SK-N-SH treated with all-trans-retinoic acid at 6 μM for 48 hours (cell line): ENCODE results near the gene MAST4.

Source experiments
- ATAC-seq: fragments of 200-7000 bp; cut with Tn5 transposase; 3 replicates; pipeline ENCODE4 v1.9.1; 2020; ENCODE audit warnings: mild to moderate bottlenecking, moderate library complexity
- CSDC2 ChIP-seq: fragments of 250-450 bp; sonication (Bioruptor Pico); IDR thresholded peaks from 2 replicates; pipeline ENCODE4 v1.5.0; 2020; ENCODE audit warnings: mild to moderate bottlenecking, moderate library complexity
- ISL1 ChIP-seq: fragments of 250-450 bp; sonication (Bioruptor Pico); IDR thresholded peaks from 2 replicates; pipeline ENCODE4 v2.1.2; 2022; ENCODE audit warnings: mild to moderate bottlenecking, moderate library complexity
- OSR1 ChIP-seq: fragments of 250-450 bp; sonication (Bioruptor Pico); IDR thresholded peaks from 2 replicates; pipeline ENCODE4 v1.8.0; 2022; ENCODE audit warnings: moderate library complexity, mild to moderate bottlenecking, inconsistent platforms
- PPARA ChIP-seq: fragments of 250-450 bp; sonication (Bioruptor Pico); IDR thresholded peaks from 2 replicates; pipeline ENCODE4 v1.5.0; 2020; ENCODE audit warnings: mild to moderate bottlenecking, borderline replicate concordance
- RARB ChIP-seq: fragments of 250-450 bp; sonication (Bioruptor Pico); IDR thresholded peaks from 2 replicates; pipeline ENCODE4 v1.8.0; 2021; ENCODE audit warnings: mild to moderate bottlenecking, moderate library complexity
- SNAI2 ChIP-seq: fragments of 250-450 bp; sonication (Bioruptor Pico); IDR thresholded peaks from 2 replicates; pipeline ENCODE4 v1.5.0; 2020; ENCODE audit warnings: mild to moderate bottlenecking, moderate library complexity
- TCF4 ChIP-seq: fragments of 250-450 bp; sonication (Bioruptor Pico); IDR thresholded peaks from 2 replicates; pipeline ENCODE4 v1.8.0; 2021; ENCODE audit warnings: mild to moderate bottlenecking, moderate library complexity, borderline replicate concordance
- TOX ChIP-seq: fragments of 250-450 bp; sonication (Bioruptor Pico); IDR thresholded peaks from 2 replicates; pipeline ENCODE4 v1.8.0; 2021; ENCODE audit warnings: mild to moderate bottlenecking, moderate library complexity, borderline replicate concordance
- ZC3H10 ChIP-seq: fragments of 250-450 bp; sonication (Bioruptor Pico); IDR thresholded peaks from 2 replicates; pipeline ENCODE4 v1.5.1; 2021; ENCODE audit warnings: mild to moderate bottlenecking, moderate library complexity
- ZFP3 ChIP-seq: fragments of 250-450 bp; sonication (Bioruptor Pico); IDR thresholded peaks from 2 replicates; pipeline ENCODE4 v1.5.0; 2020; ENCODE audit warnings: mild to moderate bottlenecking, moderate library complexity
- ZNF565 ChIP-seq: fragments of 450-650 bp; formaldehyde crosslinking; conservative IDR thresholded peaks from 2 replicates; pipeline ENCODE4 v1.5.0; 2020; ENCODE audit warnings: low read depth, mild to moderate bottlenecking, moderate library complexity
- ZNF70 ChIP-seq: fragments of 450-650 bp; formaldehyde crosslinking; IDR thresholded peaks from 2 replicates; pipeline ENCODE4 v1.5.0; 2020; ENCODE audit warnings: mild to moderate bottlenecking, moderate library complexity
- ZNF8 ChIP-seq: fragments of 450-650 bp; formaldehyde crosslinking; IDR thresholded peaks from 2 replicates; pipeline ENCODE4 v1.5.0; 2020; ENCODE audit warnings: mild to moderate bottlenecking, moderate library complexity
- TF ChIP-seq, protein P1 (sequence below): fragments of 250-450 bp; sonication (Bioruptor Pico); IDR thresholded peaks from 2 replicates; pipeline ENCODE4 v1.8.0; 2021; ENCODE audit warnings: low read depth, mild to moderate bottlenecking, moderate library complexity, borderline replicate concordance
- TF ChIP-seq, protein P2 (sequence below): fragments of 250-450 bp; sonication (Bioruptor Pico); IDR thresholded peaks from 2 replicates; pipeline ENCODE4 v1.5.0; 2020; ENCODE audit warnings: mild to moderate bottlenecking, moderate library complexity
- TF ChIP-seq, protein P3 (sequence below): fragments of 250-450 bp; sonication (Bioruptor Pico); IDR thresholded peaks from 2 replicates; pipeline ENCODE4 v1.8.0; 2020; ENCODE audit warnings: mild to moderate bottlenecking, moderate library complexity, borderline replicate concordance
- TF ChIP-seq, protein P4 (sequence below): fragments of 250-450 bp; sonication (Bioruptor Pico); IDR thresholded peaks from 2 replicates; pipeline ENCODE4 v1.5.1; 2021; ENCODE audit warnings: mild to moderate bottlenecking, moderate library complexity
- TF ChIP-seq, protein P5 (sequence below): fragments of 250-450 bp; sonication (Bioruptor Pico); IDR thresholded peaks from 2 replicates; pipeline ENCODE4 v1.5.1; 2020; ENCODE audit warnings: low read depth, mild to moderate bottlenecking, moderate library complexity

MAST4 gene

GRCh38 chr5:66642538-66642937, 46.3 kb downstream of the MAST4 start:
- TF ChIP-seq RARB (CRISPR knock-in tag): no peak
- TF ChIP-seq, protein P1, sequence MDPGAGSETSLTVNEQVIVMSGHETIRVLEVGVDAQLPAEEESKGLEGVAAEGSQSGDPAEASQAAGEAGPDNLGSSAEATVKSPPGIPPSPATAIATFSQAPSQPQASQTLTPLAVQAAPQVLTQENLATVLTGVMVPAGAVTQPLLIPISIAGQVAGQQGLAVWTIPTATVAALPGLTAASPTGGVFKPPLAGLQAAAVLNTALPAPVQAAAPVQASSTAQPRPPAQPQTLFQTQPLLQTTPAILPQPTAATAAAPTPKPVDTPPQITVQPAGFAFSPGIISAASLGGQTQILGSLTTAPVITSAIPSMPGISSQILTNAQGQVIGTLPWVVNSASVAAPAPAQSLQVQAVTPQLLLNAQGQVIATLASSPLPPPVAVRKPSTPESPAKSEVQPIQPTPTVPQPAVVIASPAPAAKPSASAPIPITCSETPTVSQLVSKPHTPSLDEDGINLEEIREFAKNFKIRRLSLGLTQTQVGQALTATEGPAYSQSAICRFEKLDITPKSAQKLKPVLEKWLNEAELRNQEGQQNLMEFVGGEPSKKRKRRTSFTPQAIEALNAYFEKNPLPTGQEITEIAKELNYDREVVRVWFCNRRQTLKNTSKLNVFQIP (CRISPR knock-in tag): no peak
- TF ChIP-seq, protein P2, sequence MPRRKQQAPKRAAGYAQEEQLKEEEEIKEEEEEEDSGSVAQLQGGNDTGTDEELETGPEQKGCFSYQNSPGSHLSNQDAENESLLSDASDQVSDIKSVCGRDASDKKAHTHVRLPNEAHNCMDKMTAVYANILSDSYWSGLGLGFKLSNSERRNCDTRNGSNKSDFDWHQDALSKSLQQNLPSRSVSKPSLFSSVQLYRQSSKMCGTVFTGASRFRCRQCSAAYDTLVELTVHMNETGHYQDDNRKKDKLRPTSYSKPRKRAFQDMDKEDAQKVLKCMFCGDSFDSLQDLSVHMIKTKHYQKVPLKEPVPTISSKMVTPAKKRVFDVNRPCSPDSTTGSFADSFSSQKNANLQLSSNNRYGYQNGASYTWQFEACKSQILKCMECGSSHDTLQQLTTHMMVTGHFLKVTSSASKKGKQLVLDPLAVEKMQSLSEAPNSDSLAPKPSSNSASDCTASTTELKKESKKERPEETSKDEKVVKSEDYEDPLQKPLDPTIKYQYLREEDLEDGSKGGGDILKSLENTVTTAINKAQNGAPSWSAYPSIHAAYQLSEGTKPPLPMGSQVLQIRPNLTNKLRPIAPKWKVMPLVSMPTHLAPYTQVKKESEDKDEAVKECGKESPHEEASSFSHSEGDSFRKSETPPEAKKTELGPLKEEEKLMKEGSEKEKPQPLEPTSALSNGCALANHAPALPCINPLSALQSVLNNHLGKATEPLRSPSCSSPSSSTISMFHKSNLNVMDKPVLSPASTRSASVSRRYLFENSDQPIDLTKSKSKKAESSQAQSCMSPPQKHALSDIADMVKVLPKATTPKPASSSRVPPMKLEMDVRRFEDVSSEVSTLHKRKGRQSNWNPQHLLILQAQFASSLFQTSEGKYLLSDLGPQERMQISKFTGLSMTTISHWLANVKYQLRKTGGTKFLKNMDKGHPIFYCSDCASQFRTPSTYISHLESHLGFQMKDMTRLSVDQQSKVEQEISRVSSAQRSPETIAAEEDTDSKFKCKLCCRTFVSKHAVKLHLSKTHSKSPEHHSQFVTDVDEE (CRISPR knock-in tag): no peak
- TF ChIP-seq, protein P3, sequence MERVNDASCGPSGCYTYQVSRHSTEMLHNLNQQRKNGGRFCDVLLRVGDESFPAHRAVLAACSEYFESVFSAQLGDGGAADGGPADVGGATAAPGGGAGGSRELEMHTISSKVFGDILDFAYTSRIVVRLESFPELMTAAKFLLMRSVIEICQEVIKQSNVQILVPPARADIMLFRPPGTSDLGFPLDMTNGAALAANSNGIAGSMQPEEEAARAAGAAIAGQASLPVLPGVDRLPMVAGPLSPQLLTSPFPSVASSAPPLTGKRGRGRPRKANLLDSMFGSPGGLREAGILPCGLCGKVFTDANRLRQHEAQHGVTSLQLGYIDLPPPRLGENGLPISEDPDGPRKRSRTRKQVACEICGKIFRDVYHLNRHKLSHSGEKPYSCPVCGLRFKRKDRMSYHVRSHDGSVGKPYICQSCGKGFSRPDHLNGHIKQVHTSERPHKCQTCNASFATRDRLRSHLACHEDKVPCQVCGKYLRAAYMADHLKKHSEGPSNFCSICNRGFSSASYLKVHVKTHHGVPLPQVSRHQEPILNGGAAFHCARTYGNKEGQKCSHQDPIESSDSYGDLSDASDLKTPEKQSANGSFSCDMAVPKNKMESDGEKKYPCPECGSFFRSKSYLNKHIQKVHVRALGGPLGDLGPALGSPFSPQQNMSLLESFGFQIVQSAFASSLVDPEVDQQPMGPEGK: no peak
- TF ChIP-seq, all 23 proteins: peak for 0

GRCh38 chr5:66643387-66643786, 47.2 kb downstream of the MAST4 start:
- ATAC-seq: no peak
- TF ChIP-seq ZNF565 (CRISPR knock-in tag) (no peak), TOX (CRISPR knock-in tag) (no peak), SNAI2 (CRISPR knock-in tag) (no peak), ZNF70 (no peak)
- TF ChIP-seq, protein P4, sequence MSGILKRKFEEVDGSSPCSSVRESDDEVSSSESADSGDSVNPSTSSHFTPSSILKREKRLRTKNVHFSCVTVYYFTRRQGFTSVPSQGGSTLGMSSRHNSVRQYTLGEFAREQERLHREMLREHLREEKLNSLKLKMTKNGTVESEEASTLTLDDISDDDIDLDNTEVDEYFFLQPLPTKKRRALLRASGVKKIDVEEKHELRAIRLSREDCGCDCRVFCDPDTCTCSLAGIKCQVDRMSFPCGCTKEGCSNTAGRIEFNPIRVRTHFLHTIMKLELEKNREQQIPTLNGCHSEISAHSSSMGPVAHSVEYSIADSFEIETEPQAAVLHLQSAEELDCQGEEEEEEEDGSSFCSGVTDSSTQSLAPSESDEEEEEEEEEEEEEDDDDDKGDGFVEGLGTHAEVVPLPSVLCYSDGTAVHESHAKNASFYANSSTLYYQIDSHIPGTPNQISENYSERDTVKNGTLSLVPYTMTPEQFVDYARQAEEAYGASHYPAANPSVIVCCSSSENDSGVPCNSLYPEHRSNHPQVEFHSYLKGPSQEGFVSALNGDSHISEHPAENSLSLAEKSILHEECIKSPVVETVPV: no peak
- TF ChIP-seq, protein P1 (CRISPR knock-in tag): no peak

More at GRCh38 chr5:66642538-66642937, 46.3 kb downstream of the MAST4 start:
- ATAC-seq: no peak

- ATAC-seq: no peak
- TF ChIP-seq PPARA: no peak
- TF ChIP-seq ZC3H10 (CRISPR knock-in tag): no peak
- no peak for TF ChIP-seq ZFP3 (CRISPR knock-in tag)
- no peak for TF ChIP-seq OSR1
- no peak for TF ChIP-seq TCF4 (CRISPR knock-in tag)
- no peak for TF ChIP-seq ZNF8 (CRISPR knock-in tag)
- TF ChIP-seq, protein P1 (CRISPR knock-in tag): no peak
- no peak for TF ChIP-seq ZNF565 (CRISPR knock-in tag)
- TF ChIP-seq ISL1 (CRISPR knock-in tag): no peak
- no peak for TF ChIP-seq CSDC2
- TF ChIP-seq, protein P5, sequence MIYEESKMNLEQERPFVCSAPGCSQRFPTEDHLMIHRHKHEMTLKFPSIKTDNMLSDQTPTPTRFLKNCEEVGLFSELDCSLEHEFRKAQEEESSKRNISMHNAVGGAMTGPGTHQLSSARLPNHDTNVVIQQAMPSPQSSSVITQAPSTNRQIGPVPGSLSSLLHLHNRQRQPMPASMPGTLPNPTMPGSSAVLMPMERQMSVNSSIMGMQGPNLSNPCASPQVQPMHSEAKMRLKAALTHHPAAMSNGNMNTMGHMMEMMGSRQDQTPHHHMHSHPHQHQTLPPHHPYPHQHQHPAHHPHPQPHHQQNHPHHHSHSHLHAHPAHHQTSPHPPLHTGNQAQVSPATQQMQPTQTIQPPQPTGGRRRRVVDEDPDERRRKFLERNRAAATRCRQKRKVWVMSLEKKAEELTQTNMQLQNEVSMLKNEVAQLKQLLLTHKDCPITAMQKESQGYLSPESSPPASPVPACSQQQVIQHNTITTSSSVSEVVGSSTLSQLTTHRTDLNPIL (CRISPR knock-in tag): no peak
- TF ChIP-seq, protein P4: no peak
- TF ChIP-seq, protein P3: no peak
Observed at GRCh38 chr5:66644111-66644510, 47.9 kb downstream of the MAST4 start.
